Endothelial cell of umbilical vein (primary cell): ENCODE data around the gene SWI5.

Experiments
- CTCF ChIP-seq, 2 donors: IDR thresholded peaks; 1 replicate in 1 of 2; 2 replicates in 1 of 2; pipeline ENCODE4 v1.5.1; 2011; ENCODE audit warnings: low read length in 2 of 2, mild to moderate bottlenecking in 2 of 2, moderate library complexity in 2 of 2, control low read depth in 1 of 2, inconsistent platforms in 1 of 2, low read depth in 1 of 2; ENCODE audit not compliant: insufficient read depth in 1 of 2; ENCODE audit errors: extremely low read depth in 1 of 2
- GATA2 ChIP-seq: IDR thresholded peaks from 2 replicates; pipeline ENCODE4 v1.7.0; 2011; ENCODE audit warnings: low read depth, mild to moderate bottlenecking, moderate library complexity, mixed read lengths, low read length; ENCODE audit not compliant: insufficient read length, insufficient read depth
- POLR2AphosphoS5 ChIP-seq: IDR thresholded peaks from 2 replicates; pipeline ENCODE4 v1.6.1; 2012; ENCODE audit warnings: low read depth, mild to moderate bottlenecking, control low read depth, low read length, moderate library complexity; ENCODE audit not compliant: insufficient read depth

- TF ChIP-seq CTCF (IDR thresholded peaks at IDR 0.05; ENCODE audit: extremely low read depth in 1 of 2, insufficient read depth in 1 of 2, low read depth in 1 of 2, low read length in 2 of 2) (no peak), POLR2AphosphoS5 (no peak), GATA2 (no peak)
These were observed 4.6 kb upstream of the SWI5 start for GRCh38 chr9:128271512-128271911.
